ENCODE measurements around the gene RAB34. TPM values are rescaled to one million over a fixed set of nuclear protein-coding genes. Genes with fewer than 3 reads are reported as not detected.

The RAB34 gene
- total RNA-seq, 3 donors from 2014 or later = 105 to 129 (median 123) TPM

DNA sequence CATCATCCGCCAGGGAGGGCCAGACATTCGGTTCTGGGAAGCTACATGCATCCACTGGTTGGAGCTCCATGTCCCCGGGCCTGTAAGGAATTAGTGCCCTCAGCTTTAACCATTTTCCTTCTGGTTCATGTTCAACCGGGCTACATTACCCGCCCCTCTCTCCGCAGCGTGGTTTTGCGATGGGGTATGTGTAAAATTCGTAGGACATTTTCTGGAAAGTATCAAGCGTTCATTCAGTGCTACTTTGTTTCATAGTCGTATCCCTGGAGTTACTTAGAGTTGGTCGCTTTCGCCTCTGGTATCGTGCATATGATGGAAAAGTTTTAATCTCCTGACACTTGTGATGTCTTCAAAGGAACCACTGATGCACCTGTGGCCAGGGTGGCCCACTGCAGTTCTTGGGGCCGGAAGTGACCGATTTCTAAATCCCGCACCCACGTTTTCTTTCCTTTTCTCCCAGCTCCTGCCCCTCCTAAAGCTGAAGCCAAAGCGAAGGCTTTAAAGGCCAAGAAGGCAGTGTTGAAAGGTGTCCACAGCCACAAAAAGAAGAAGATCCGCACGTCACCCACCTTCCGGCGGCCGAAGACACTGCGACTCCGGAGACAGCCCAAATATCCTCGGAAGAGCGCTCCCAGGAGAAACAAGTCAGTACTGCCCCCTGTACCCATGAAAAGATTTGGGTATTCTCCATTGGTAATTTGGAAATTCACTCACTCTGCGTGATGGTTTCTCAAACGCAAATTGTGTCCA, 2.8 kb upstream of the RAB34 start:
- no peaks in the 10 kb centered on the region for H3K27me3 ChIP-seq
- intact Hi-C loops (cut with DNase I; ENCODE audit: low total_unique reads) = no loop called here
- H3K4me1 ChIP-seq = peaks cover 3 to 27% of the 10 kb centered on the region in 2 donors
- no peaks in the 10 kb centered on the region for H3K9me3 ChIP-seq
- H3K4me3 ChIP-seq = peak overlapping the region; percentile 80 to 97 (median 93)
- no peak for TF ChIP-seq POLR2AphosphoS5 (IDR thresholded peaks at IDR 0.05)
- no peak for TF ChIP-seq POLR2A (IDR thresholded peaks at IDR 0.05)
- TF ChIP-seq, protein P1, sequence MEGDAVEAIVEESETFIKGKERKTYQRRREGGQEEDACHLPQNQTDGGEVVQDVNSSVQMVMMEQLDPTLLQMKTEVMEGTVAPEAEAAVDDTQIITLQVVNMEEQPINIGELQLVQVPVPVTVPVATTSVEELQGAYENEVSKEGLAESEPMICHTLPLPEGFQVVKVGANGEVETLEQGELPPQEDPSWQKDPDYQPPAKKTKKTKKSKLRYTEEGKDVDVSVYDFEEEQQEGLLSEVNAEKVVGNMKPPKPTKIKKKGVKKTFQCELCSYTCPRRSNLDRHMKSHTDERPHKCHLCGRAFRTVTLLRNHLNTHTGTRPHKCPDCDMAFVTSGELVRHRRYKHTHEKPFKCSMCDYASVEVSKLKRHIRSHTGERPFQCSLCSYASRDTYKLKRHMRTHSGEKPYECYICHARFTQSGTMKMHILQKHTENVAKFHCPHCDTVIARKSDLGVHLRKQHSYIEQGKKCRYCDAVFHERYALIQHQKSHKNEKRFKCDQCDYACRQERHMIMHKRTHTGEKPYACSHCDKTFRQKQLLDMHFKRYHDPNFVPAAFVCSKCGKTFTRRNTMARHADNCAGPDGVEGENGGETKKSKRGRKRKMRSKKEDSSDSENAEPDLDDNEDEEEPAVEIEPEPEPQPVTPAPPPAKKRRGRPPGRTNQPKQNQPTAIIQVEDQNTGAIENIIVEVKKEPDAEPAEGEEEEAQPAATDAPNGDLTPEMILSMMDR (IDR thresholded peaks at IDR 0.05) = no peak
- H3K36me3 ChIP-seq = no peaks in the 10 kb centered on the region
- no peak for DNase-seq (ENCODE audit: low spot score in 2 of 2)
- H3K27ac ChIP-seq = peak overlapping the region; percentile 95 to 98

DNA sequence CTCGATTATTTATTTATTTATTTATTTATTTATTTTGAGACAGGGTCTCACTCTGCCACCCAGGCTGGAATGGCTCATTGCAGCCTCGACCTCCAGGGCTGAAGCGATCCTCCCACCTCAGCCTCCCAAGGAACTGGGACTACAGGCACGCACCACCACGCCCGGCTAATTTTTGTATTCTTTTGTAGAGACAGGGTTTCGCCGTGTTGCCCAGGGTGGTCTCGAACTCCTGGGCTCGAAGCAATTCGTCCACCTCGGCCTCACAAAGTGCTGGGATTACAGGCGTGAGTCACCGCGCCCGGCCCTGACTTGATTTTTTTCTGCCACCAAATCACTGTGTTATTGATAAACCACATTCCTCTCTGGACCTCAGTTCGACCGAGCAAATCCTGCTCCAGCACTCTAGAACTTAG, 1.4 kb upstream of the RAB34 start:
- Histone ChIP-seq H3K9me3 (no peaks in the 10 kb centered on the region), H3K4me1 (peaks cover 0 to 27% of the 10 kb centered on the region in 2 donors), H3K27ac (peak overlapping the region; percentile 95 to 98), H3K4me3 (peak overlapping the region; percentile 80 to 97 (median 93)), H3K27me3 (no peaks in the 10 kb centered on the region), H3K36me3 (no peaks in the 10 kb centered on the region)
- TF ChIP-seq POLR2A (IDR thresholded peaks at IDR 0.05) (no peak), POLR2AphosphoS5 (IDR thresholded peaks at IDR 0.05) (peak in 1 of 3 donors; percentile 23)
- TF ChIP-seq, protein P1 (IDR thresholded peaks at IDR 0.05) = peak in 1 of 3 donors; percentile 18
- no peak for DNase-seq (ENCODE audit: low spot score in 2 of 2)
- intact Hi-C loops (cut with DNase I; ENCODE audit: low total_unique reads) = no loop called here

DNA sequence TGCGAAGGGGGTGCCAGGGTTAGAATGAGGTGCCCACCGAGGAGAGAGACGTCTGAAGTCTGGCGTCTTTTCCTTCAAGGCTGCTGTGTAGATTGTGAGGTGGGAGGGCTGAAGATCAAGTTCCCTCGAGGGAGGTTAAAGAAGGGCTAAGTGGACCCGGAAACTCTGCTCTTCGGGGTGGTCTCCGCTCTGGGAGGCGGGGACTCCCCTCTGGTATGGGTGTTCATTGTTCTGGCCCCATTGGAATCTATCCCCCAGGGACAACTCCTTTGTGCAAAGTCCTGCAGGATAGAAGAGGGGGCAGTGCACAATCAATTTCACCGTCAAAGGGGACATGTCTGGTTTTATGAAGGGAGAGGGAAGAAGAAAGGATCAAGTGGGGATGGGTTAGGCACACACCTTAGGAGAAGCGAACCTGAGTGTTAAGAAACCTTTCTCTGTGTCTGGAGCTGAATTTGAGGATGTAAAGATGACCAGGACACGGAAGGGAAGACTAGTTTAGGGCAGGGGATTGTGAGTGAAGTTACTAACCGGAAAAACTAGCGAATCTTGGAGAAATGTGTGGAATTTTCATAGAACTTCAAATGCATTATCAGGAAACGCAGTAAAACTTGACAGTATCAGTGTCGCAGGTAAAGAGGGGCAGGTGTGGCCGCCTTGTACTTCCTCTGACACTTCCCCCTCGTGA, 809 bp upstream of the RAB34 start:
- Histone ChIP-seq H3K4me3 (peak overlapping the region; percentile 72 to 97 (median 93)), H3K36me3 (no peaks in the 10 kb centered on the region), H3K27me3 (no peaks in the 10 kb centered on the region), H3K27ac (peak overlapping the region; percentile 95 to 98), H3K4me1 (peaks cover 0 to 27% of the 10 kb centered on the region in 2 donors), H3K9me3 (no peaks in the 10 kb centered on the region)
- DNase-seq (ENCODE audit: low spot score in 2 of 2) = no peak
- TF ChIP-seq POLR2A (IDR thresholded peaks at IDR 0.05) (no peak), POLR2AphosphoS5 (IDR thresholded peaks at IDR 0.05) (peak in 1 of 3 donors; percentile 9)
- TF ChIP-seq, protein P1 (IDR thresholded peaks at IDR 0.05) = no peak
- intact Hi-C loops (cut with DNase I; ENCODE audit: low total_unique reads) = no loop called here

DNA sequence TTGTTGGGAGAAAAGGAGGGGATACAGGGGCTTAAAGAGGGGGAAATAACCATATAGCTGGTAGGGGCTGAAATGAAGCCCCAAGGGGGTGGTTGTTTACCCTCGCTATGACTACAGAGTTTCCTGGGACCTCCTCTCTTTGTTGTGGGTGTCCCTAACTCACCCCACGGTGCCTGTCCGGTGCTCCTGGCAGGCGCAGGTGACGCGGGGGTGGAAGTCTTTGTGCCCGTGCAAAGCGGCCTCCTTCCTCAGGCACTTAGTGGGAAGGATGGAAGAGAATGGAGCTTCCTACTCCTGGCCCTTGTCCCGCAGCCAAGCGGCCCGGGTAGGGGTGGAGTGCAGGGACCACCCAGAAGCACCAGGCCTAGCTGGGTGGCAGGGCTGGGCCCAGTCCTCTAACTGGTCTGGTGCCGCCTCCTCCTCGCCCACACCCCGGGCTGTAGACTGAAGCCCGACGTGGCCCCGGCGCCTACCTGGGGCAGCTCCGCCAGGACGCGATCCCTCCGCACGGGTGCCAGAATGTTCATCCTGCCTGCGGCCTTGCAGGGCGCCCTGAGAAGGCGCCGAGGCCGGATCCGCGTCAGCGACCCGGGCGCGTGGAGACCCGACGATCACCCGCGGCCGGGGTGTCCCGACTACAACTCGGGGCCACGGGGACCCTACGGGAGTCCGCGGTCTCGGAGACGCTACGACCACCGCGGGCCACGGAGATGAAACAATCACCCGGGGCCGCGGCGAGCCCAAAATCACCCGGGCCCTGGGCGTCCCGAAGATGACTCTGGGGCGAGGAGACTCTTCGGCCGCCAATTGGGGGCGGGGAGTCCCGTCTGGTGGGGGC, 709 bp downstream of the RAB34 start:
- Histone ChIP-seq H3K36me3 (no peaks in the 10 kb centered on the region), H3K27ac (peak overlapping the region; percentile 95 to 98), H3K4me1 (peaks cover 0 to 27% of the 10 kb centered on the region in 2 donors), H3K9me3 (no peaks in the 10 kb centered on the region), H3K4me3 (peak overlapping the region; percentile 72 to 97 (median 93)), H3K27me3 (no peaks in the 10 kb centered on the region)
- no peak for TF ChIP-seq POLR2A (IDR thresholded peaks at IDR 0.05)
- peak in 1 of 3 donors; percentile 4 for TF ChIP-seq POLR2AphosphoS5 (IDR thresholded peaks at IDR 0.05)
- TF ChIP-seq, protein P1 (IDR thresholded peaks at IDR 0.05) = no peak
- intact Hi-C loops (cut with DNase I; ENCODE audit: low total_unique reads) = no loop called here
- DNase-seq (ENCODE audit: low spot score in 2 of 2) = no peak

All from breast epithelium (tissue), 4 donors.